RWPE2 (cell line): Measurements from ENCODE around the gene ERP27.

Experiments used
- ATAC-seq: fragments of 200-7000 bp; cut with Tn5 transposase; 3 replicates; pipeline ENCODE4 v1.9.1; 2021; ENCODE audit warnings: low read depth
- DNase-seq: peaks from one replicate; pipeline ENCODE4 v3.0.0-alpha.2; 2020; ENCODE audit warnings: low spot score
- H3K27ac ChIP-seq: fragments of 450-650 bp; 2 replicates; pipeline ENCODE4 v1.5.1; 2017; ENCODE audit warnings: mild to moderate bottlenecking; ENCODE audit not compliant: poor library complexity, severe bottlenecking
- H3K27me3 ChIP-seq: fragments of 250-450 bp; sonication (Bioruptor Pico); 2 replicates; pipeline ENCODE4 v1.5.1; 2021; ENCODE audit warnings: mild to moderate bottlenecking, moderate library complexity; ENCODE audit not compliant: insufficient read depth, poor library complexity, severe bottlenecking
- H3K36me3 ChIP-seq: fragments of 250-450 bp; sonication (Bioruptor Pico); 2 replicates; pipeline ENCODE4 v1.5.1; 2020; ENCODE audit warnings: low read depth, mild to moderate bottlenecking, moderate library complexity
- H3K4me1 ChIP-seq: fragments of 250-450 bp; sonication (Bioruptor Pico); 2 replicates; pipeline ENCODE4 v1.5.1; 2021; ENCODE audit warnings: mild to moderate bottlenecking, moderate library complexity; ENCODE audit not compliant: insufficient read depth, poor library complexity, severe bottlenecking
- H3K4me3 ChIP-seq: fragments of 250-450 bp; sonication (Bioruptor Pico); 2 replicates; pipeline ENCODE4 v1.5.1; 2021; ENCODE audit warnings: mild to moderate bottlenecking, moderate library complexity; ENCODE audit not compliant: severe bottlenecking
- H3K9me3 ChIP-seq: fragments of 250-450 bp; sonication (Bioruptor Pico); 2 replicates; pipeline ENCODE4 v1.5.1; 2021; ENCODE audit warnings: mild to moderate bottlenecking, moderate library complexity; ENCODE audit not compliant: severe bottlenecking
- TF ChIP-seq, protein P1 (sequence below): fragments of 450-650 bp; IDR thresholded peaks from one replicate; pipeline ENCODE4 v1.5.1; 2017; ENCODE audit warnings: mild to moderate bottlenecking, moderate library complexity; ENCODE audit not compliant: poor library complexity, severe bottlenecking

Gene ERP27

DNA sequence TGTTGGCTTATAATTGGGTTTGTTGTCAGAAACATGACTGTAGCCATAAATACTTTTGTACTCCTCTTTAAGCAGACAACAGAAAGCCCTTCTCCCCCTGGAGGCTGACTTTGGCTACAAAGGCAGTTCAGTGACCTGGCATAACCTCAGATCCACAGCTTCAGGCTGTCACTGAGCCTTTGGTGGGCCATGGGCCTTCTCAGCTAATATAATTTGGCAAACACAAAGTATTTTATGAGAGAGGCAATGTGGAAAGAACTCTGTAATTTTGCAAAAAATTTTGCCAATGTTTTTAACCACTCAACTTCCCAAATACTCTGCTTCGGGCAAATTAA lies 37.1 kb downstream of the ERP27 start:
- Histone ChIP-seq H3K9me3 (no peaks in the 10 kb centered on the region), H3K36me3 (no peaks in the 10 kb centered on the region), H3K4me3 (no peak overlapping the region), H3K27me3 (no peaks in the 10 kb centered on the region), H3K27ac (no peak overlapping the region), H3K4me1 (no peaks in the 10 kb centered on the region)
- no peak for DNase-seq
- TF ChIP-seq, protein P1, sequence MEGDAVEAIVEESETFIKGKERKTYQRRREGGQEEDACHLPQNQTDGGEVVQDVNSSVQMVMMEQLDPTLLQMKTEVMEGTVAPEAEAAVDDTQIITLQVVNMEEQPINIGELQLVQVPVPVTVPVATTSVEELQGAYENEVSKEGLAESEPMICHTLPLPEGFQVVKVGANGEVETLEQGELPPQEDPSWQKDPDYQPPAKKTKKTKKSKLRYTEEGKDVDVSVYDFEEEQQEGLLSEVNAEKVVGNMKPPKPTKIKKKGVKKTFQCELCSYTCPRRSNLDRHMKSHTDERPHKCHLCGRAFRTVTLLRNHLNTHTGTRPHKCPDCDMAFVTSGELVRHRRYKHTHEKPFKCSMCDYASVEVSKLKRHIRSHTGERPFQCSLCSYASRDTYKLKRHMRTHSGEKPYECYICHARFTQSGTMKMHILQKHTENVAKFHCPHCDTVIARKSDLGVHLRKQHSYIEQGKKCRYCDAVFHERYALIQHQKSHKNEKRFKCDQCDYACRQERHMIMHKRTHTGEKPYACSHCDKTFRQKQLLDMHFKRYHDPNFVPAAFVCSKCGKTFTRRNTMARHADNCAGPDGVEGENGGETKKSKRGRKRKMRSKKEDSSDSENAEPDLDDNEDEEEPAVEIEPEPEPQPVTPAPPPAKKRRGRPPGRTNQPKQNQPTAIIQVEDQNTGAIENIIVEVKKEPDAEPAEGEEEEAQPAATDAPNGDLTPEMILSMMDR: no peak
- no peak for ATAC-seq

DNA sequence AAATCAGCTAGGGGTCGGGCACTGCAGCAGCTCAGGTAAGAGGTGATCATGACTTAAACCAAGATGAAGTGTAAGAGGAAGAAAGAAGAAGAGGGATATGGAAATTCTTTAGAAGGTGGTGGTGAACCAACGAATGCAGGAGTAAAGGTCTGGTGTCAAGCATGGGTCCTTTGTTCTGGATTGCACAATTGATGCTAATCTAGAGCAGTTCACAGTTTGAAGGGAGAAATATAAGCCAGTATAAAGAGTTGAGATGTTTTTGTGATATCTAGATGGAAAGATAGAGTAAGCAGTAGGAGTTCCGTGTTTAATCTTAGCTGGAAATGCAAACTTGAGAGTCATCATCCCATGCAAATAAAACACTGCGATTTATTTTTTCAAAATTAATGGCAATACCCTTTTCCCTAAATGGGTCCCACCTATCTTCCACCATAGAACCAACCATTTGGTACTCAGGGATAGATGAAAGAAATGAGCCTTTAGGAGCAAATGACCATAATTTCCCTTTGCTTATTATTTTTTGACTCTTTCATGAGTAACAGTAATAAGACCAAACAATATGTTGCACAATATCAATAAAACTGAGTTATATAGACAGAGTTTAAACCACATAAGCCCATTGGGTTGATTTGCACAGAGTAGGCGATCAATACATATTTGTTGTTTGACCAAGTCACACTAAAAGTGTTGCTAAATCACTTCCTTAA lies 37.7 kb downstream of the ERP27 start:
- no peak for ATAC-seq
- no peaks in the 10 kb centered on the region for H3K36me3 ChIP-seq

DNA sequence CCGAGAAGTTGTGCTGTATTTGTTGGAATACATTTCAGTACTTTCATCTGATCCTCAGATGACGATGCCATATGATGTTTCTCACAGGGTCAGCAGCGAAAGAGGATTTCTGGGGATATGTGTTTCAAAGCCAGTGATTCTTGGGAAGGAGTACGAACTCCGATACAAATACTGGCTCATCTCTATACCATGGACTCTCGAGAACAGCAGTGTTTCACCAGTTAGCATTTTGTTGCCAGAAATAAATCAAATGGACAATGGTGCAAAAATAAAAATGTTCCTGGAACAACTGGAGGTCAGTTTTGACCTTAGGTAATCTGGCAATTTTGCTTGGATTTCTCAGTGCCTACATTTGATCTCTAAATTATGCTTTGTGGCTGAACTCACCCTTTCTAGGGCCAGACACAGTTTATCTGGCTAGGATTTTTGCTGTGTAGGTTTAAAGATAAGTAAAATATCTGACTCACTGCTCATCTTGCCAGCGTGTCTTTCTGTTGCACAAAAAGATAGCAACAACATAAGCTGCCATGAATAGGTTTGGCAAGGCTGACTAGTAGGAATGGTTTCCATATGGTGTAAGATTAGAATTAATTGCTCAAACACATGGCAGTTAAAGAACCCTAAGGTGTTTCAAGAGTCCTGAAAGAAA lies 41.7 kb downstream of the ERP27 start:
- ATAC-seq: no peak
- H3K36me3 ChIP-seq: no peaks in the 10 kb centered on the region
- no peak for DNase-seq
- H3K4me1 ChIP-seq: no peaks in the 10 kb centered on the region
- no peaks in the 10 kb centered on the region for H3K9me3 ChIP-seq
- no peaks in the 10 kb centered on the region for H3K27me3 ChIP-seq
- no peak overlapping the region for H3K27ac ChIP-seq
- TF ChIP-seq, protein P1: no peak
- no peak overlapping the region for H3K4me3 ChIP-seq

More for the DNA sequence above, 37.7 kb downstream of the ERP27 start:
- no peaks in the 10 kb centered on the region for H3K27me3 ChIP-seq
- no peaks in the 10 kb centered on the region for H3K9me3 ChIP-seq
- H3K4me3 ChIP-seq: no peak overlapping the region
- no peak for DNase-seq
- no peak overlapping the region for H3K27ac ChIP-seq
- H3K4me1 ChIP-seq: no peaks in the 10 kb centered on the region
- TF ChIP-seq, protein P1: no peak

- Histone ChIP-seq H3K4me3 (no peak overlapping the region), H3K4me1 (no peaks in the 10 kb centered on the region), H3K9me3 (no peaks in the 10 kb centered on the region), H3K27ac (no peak overlapping the region), H3K27me3 (no peaks in the 10 kb centered on the region), H3K36me3 (no peaks in the 10 kb centered on the region)
- DNase-seq (no peak), ATAC-seq (no peak)
- TF ChIP-seq, protein P1: no peak
Observed at GRCh38 chr12:14893506-14894250, 44.7 kb downstream of the ERP27 start.
